HepG2 (cell line): ENCODE data around the gene NGFR. TPM values are rescaled to one million over a fixed set of nuclear protein-coding genes. Genes with fewer than 3 reads are reported as not detected.

ENCODE experiments used
- ATAC-seq: fragments of 200-7000 bp; cut with Tn5 transposase; 3 replicates; pipeline ENCODE4 v1.9.1; 2020; ENCODE audit warnings: mild to moderate bottlenecking, moderate library complexity
- BruUV-seq: library from RNA; stranded (reverse); fragments of 400-500 nt; replicated peaks from 2 replicates; lab custom pipeline; 2021; lab: Mats Ljungman, UMichigan
- CTCF ChIA-PET: fragments of 300-600 bp; formaldehyde crosslinking; extraction: SDS; loops from one replicate; lab custom pipeline; 2021; ENCODE audit warnings: low total read pairs, inconsistent platforms, low intra/inter-chr PET ratio; lab: Yijun Ruan, JAX
- POLR2A ChIA-PET: fragments of 350-600 bp; sonication (Branson Sonifier 250); formaldehyde crosslinking; loops from one replicate; lab custom pipeline; 2020; ENCODE audit warnings: antibody characterized with exemption, inconsistent platforms; lab: Yijun Ruan, JAX
- DNase-seq: peaks from one replicate; pipeline ENCODE4 v3.0.0-alpha.2; 2015; ENCODE audit warnings: low spot score
- FAIRE-seq: peaks from 3 replicates; lab custom pipeline; 2011; peaks lifted over from hg19 to GRCh38; lab: Jason Lieb, UNC
- H2AFZ ChIP-seq: one replicate; pipeline ENCODE4 v1.6.1; 2011; ENCODE audit warnings: low read length, inconsistent platforms
- H3K27ac ChIP-seq: fragments of 300-600 bp; 3 replicates; pipeline ENCODE4 v1.8.0; 2011; ENCODE audit warnings: mixed run types, mild to moderate bottlenecking, mixed read lengths, low read length, inconsistent platforms; ENCODE audit not compliant: insufficient read depth; ENCODE audit errors: extremely low read length
- H3K27me3 ChIP-seq, 2 experiments: fragments of 200-600 bp in 1 of 2; 2 replicates in 1 of 2; 3 replicates in 1 of 2; pipeline versions ENCODE4 v1.6.0 to v1.8.0; 2011; ENCODE audit warnings: low read length in 2 of 2, mild to moderate bottlenecking in 2 of 2, moderate library complexity in 2 of 2, inconsistent platforms in 1 of 2; ENCODE audit not compliant: insufficient read depth in 2 of 2, control insufficient read depth in 1 of 2
- H3K36me3 ChIP-seq, 2 experiments: fragments of 200-600 bp in 1 of 2; replicated peaks in 1 of 2; 2 replicates in 1 of 2; 3 replicates in 1 of 2; pipeline versions ENCODE4 v1.5.1 to v1.8.0; 2011; ENCODE audit warnings: low read length in 2 of 2, inconsistent platforms in 1 of 2; ENCODE audit not compliant: insufficient read depth in 2 of 2, control insufficient read depth in 1 of 2
- H3K4me1 ChIP-seq: 2 replicates; pipeline ENCODE4 v1.5.1; 2012; ENCODE audit warnings: low read length, inconsistent platforms; ENCODE audit not compliant: insufficient read depth
- H3K4me2 ChIP-seq: 2 replicates; pipeline ENCODE4 v1.6.0; 2011; ENCODE audit warnings: low read depth, low read length, inconsistent platforms
- H3K4me3 ChIP-seq, 3 experiments: fragments of 200-600 bp in 1 of 3; sonication (generic), shearing (Covaris generic) in 1 of 3; replicated peaks in 1 of 3; 2 replicates each; pipeline ENCODE4 v1.5.1; 2011 to 2016; ENCODE audit warnings: low read length in 3 of 3, inconsistent platforms in 2 of 3, low read depth in 2 of 3, mild to moderate bottlenecking in 2 of 3, control low read depth in 1 of 3, mixed read lengths in 1 of 3; ENCODE audit not compliant: insufficient read depth in 1 of 3
- H3K79me2 ChIP-seq: one replicate; pipeline ENCODE4 v1.6.1; 2011; ENCODE audit warnings: low read length, inconsistent platforms; ENCODE audit not compliant: insufficient read depth
- H3K9ac ChIP-seq: 2 replicates; pipeline ENCODE4 v1.6.0; 2011; ENCODE audit warnings: mild to moderate bottlenecking, low read depth, low read length, inconsistent platforms; ENCODE audit not compliant: insufficient read depth
- H3K9me3 ChIP-seq: 2 replicates; pipeline ENCODE4 v1.5.1; 2012; ENCODE audit warnings: mild to moderate bottlenecking, low read length
- H4K20me1 ChIP-seq: 2 replicates; pipeline ENCODE4 v1.6.0; 2011; ENCODE audit warnings: inconsistent platforms, mild to moderate bottlenecking, low read length, moderate library complexity; ENCODE audit not compliant: insufficient read depth
- ASH2L ChIP-seq: fragments of 300-600, 200-600 bp; sonication (generic); IDR thresholded peaks from 2 replicates; pipeline ENCODE4 v1.7.0; 2017; ENCODE audit warnings: low read depth, mild to moderate bottlenecking, moderate library complexity, mixed read lengths, low read length; ENCODE audit not compliant: insufficient read length
- CENPX ChIP-seq: sonication (generic); formaldehyde crosslinking; IDR thresholded peaks from 2 replicates; pipeline ENCODE4 v1.9.0; 2021; ENCODE audit warnings: mild to moderate bottlenecking, missing genetic modification reagents, moderate library complexity
- ELF3 ChIP-seq: IDR thresholded peaks from 2 replicates; pipeline ENCODE4 v1.6.1; 2016; ENCODE audit warnings: missing genetic modification reagents, missing compliant biosample characterization
- JARID2 ChIP-seq: sonication (generic); formaldehyde crosslinking; IDR thresholded peaks from 2 replicates; pipeline ENCODE4 v1.8.1; 2023; ENCODE audit warnings: missing genetic modification reagents, inconsistent platforms; ENCODE audit not compliant: insufficient replicate concordance
- KDM4B ChIP-seq: sonication (generic); formaldehyde crosslinking; IDR thresholded peaks from 2 replicates; pipeline ENCODE4 v1.4.0; 2020; ENCODE audit warnings: missing genetic modification reagents
- KLF6 ChIP-seq: IDR thresholded peaks from 2 replicates; pipeline ENCODE4 v1.8.0; 2016; ENCODE audit warnings: missing biosample characterization, missing genetic modification reagents
- LCORL ChIP-seq, 2 experiments: fragments of 450-650 bp in 1 of 2; sonication (generic) in 1 of 2; formaldehyde crosslinking in 1 of 2; IDR thresholded peaks; 2 replicates each; pipeline versions ENCODE4 v1.5.0 to v1.6.1; 2017 to 2020; ENCODE audit warnings: antibody characterized with exemption in 1 of 2, missing genetic modification reagents in 1 of 2
- MEIS2 ChIP-seq: sonication (generic); formaldehyde crosslinking; IDR thresholded peaks from 2 replicates; pipeline ENCODE4 v1.9.0; 2021; ENCODE audit warnings: mild to moderate bottlenecking, missing genetic modification reagents
- NR1H2 ChIP-seq: sonication (generic); formaldehyde crosslinking; IDR thresholded peaks from 2 replicates; pipeline ENCODE4 v1.8.1; 2022; ENCODE audit warnings: low read depth, missing genetic modification reagents, borderline replicate concordance
- NR3C1 ChIP-seq: sonication (generic); formaldehyde crosslinking; IDR thresholded peaks from 2 replicates; pipeline ENCODE4 v1.4.0; 2020; ENCODE audit warnings: missing genetic modification reagents
- RBAK ChIP-seq: sonication (generic); formaldehyde crosslinking; IDR thresholded peaks from 2 replicates; pipeline ENCODE4 v1.5.1; 2020; ENCODE audit warnings: mild to moderate bottlenecking, missing genetic modification reagents
- TCF7 ChIP-seq: sonication (generic); IDR thresholded peaks from 2 replicates; pipeline ENCODE4 v1.6.1; 2016; ENCODE audit warnings: antibody characterized with exemption, low read depth
- ZNF24 ChIP-seq: fragments of 450-650 bp; IDR thresholded peaks from 2 replicates; pipeline ENCODE4 v1.6.1; 2017; ENCODE audit warnings: antibody characterized with exemption, mild to moderate bottlenecking
- ZNF253 ChIP-seq: sonication (generic); formaldehyde crosslinking; IDR thresholded peaks from 2 replicates; pipeline ENCODE4 v1.8.0; 2022; ENCODE audit warnings: mild to moderate bottlenecking, missing genetic modification reagents, borderline replicate concordance
- WGBS: methylation state at CpG from one replicate; pipeline ENCODE4 v1.1.6; 2017; ENCODE audit warnings: low lambda C conversion rate; 5-methylcytosine and 5-hydroxymethylcytosine counted together
- in situ Hi-C: cut with HindIII; loops from 2 replicates; pipeline ENCODE4 v1.10.0; 2017; ENCODE audit warnings: low pct_unique_long_range_greater_than_20kb; ENCODE audit not compliant: extremely low pct_ligation_motif_present
- intact Hi-C: fragments of 100-400 bp; cut with micrococcal nuclease; formaldehyde crosslinking; loops from one replicate; pipeline ENCODE4 v1.10.0; 2022; ENCODE audit not compliant: unreplicated experiment
- polyA plus RNA-seq, 8 experiments: library from polyadenylated mRNA; depleted of rRNA in 3 of 8; stranded (reverse) in 7 of 8; unstranded in 1 of 8; fragments of >200 nt; fragmentation: Illumina TruSeq in 4 of 8; extraction: Trizol in 4 of 8; gene quantifications; 2 replicates each; pipeline versions ENCODE4 v1.2.1 to v1.2.3, GENCODE V29; 2011 to 2016; ENCODE audit warnings: low read depth in 4 of 8, missing spikeins in 1 of 8, mixed read lengths in 1 of 8; ENCODE audit not compliant: insufficient read depth in 1 of 8
- total RNA-seq, 5 experiments: library from RNA; depleted of rRNA; stranded (reverse); fragments of >200 nt; fragmentation: Illumina TruSeq; extraction: Trizol; gene quantifications; 2 replicates each; pipeline ENCODE4 v1.2.3, GENCODE V29; 2016; ENCODE audit warnings: low read depth in 1 of 5

NGFR gene
- total and polyA plus RNA-seq, 2 of the 13 experiments (the other 11 are each of a cell fraction or from before 2014, with no cell fraction given) = 1.1 to 1.8 TPM

- peaks cover 2 to 52% of the 10 kb centered on the region in 2 experiments; a peak in 4 of 5 replicates for H3K27me3 ChIP-seq
- POLR2A ChIA-PET = no interaction called here
- H3K4me2 ChIP-seq = peak overlapping the region; percentile 48; the same call in 1 of the 2 replicates
- no peak overlapping the region for H3K9ac ChIP-seq
- H3K9me3 ChIP-seq = no peaks in the 10 kb centered on the region
- no peaks in the 10 kb centered on the region for H3K79me2 ChIP-seq
- no peak overlapping the region for H2AFZ ChIP-seq
- FAIRE-seq = no peak
- in situ Hi-C loops = no loop called here
- no peak for TF ChIP-seq KLF6 (CRISPR knock-in tag)
- no peak for TF ChIP-seq ASH2L
- TF ChIP-seq ZNF253 (CRISPR knock-in tag) = 0 out of 2 replicates have a peak, but pooled peaks have one; percentile 43
- no peak for TF ChIP-seq LCORL (IDR thresholded peaks at IDR 0.05)
- TF ChIP-seq LCORL (CRISPR knock-in tag; IDR thresholded peaks at IDR 0.05) = 0 out of 2 replicates have a peak, but pooled peaks have one; percentile 10
- no peaks in the 10 kb centered on the region for H3K36me3 ChIP-seq
- H4K20me1 ChIP-seq = no peaks in the 10 kb centered on the region
- ATAC-seq = no peak; the same call in 2 of the 3 replicates
- peaks cover 46% of the 10 kb centered on the region for H3K4me1 ChIP-seq
- BruUV-seq = no TSS peak
- H3K27ac ChIP-seq = no peak overlapping the region
- 29% methylated on average over 8 of the region's 8 CpGs for WGBS
- no peak for DNase-seq
- intact Hi-C loops = no loop called here
- CTCF ChIA-PET = no interaction called here
- H3K4me3 ChIP-seq = no peak overlapping the region
Measured at GRCh38 chr17:49508866-49509587, 13.9 kb downstream of the NGFR start.

DNA sequence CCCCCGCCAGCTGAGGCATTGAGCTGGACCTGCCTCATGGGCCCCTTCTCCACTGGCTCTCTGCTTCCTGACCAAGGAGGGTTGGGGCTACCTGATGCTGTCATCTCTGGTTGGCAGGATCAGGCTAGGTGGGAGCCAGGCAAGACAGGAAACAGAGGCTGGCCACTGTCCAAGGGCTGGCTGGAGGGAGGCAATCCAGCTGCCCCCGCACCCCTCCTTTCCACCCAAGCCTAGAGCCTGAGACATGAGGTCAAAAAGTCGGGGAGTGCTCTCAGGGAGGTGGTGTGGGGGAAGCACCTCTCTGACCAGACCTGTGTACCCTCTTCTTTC lies 14.5 kb downstream of the NGFR start:
- ChIA-PET CTCF (no interaction called here), POLR2A (no interaction called here)
- in situ Hi-C loops (no loop called here), intact Hi-C loops (no loop called here)
- WGBS = 11% methylated on average over 2 of the region's 3 CpGs
- H2AFZ ChIP-seq = no peak overlapping the region
- H3K36me3 ChIP-seq = no peaks in the 10 kb centered on the region
- H3K4me1 ChIP-seq = peaks cover 46% of the 10 kb centered on the region
- FAIRE-seq = no peak
- no peaks in the 10 kb centered on the region for H3K9me3 ChIP-seq
- no peaks in the 10 kb centered on the region for H4K20me1 ChIP-seq
- H3K9ac ChIP-seq = no peak overlapping the region
- no peaks in the 10 kb centered on the region for H3K79me2 ChIP-seq
- H3K27me3 ChIP-seq = peaks cover 2 to 52% of the 10 kb centered on the region in 2 experiments; a peak in 4 of 5 replicates
- no peak for DNase-seq
- ATAC-seq = no peak
- H3K27ac ChIP-seq = no peak overlapping the region
- H3K4me3 ChIP-seq = no peak overlapping the region
- H3K4me2 ChIP-seq = no peak overlapping the region
- no TSS peak for BruUV-seq
- TF ChIP-seq TCF7 (no peak), MEIS2 (CRISPR knock-in tag) (no peak), NR1H2 (no peak), NR3C1 (CRISPR knock-in tag) (no peak), JARID2 (CRISPR knock-in tag) (no peak), RBAK (CRISPR knock-in tag) (no peak), ELF3 (CRISPR knock-in tag) (no peak), ZNF24 (no peak), CENPX (no peak), KDM4B (CRISPR knock-in tag) (no peak)
